Stimulated activated CD8-positive, alpha-beta memory T cell treated with anti-CD3 and anti-CD28 coated beads, Interleukin-12 subunit alpha, Interleukin-12 subunit beta, amount 100 ng/mL, for 4 hours (primary cell): Measurements from ENCODE around the gene RAP2C.
"Not testable (repeated sequence)": the region's sequence is repeated elsewhere in the genome, so short reads cannot be mapped to it uniquely, and the experiment has no call there.

Source experiments
- DNase-seq: peaks from one replicate; pipeline ENCODE4 v3.0.0-alpha.2; 2020; ENCODE audit warnings: low read depth

The RAP2C gene

DNA sequence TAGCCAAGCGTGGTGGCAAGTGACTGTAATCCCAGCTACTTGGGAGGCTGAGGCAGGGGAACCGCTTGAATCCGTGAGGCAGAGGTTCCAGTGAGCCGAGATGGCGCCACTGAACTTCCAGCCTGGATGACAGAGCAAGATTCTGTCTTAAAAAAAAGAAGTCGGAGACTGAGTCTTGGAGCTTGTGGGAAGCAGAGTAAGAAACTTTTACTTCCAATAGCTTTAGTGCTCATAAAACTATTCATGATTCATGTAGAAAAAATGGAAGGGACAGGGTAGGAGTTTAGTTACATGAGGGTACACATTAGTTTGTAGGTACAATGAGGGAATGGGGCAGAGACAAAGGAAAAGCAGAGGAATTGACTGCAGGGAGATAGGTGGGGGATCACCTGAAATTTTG, 19.3 kb downstream of the RAP2C start:
- DNase-seq, result no peak

DNA sequence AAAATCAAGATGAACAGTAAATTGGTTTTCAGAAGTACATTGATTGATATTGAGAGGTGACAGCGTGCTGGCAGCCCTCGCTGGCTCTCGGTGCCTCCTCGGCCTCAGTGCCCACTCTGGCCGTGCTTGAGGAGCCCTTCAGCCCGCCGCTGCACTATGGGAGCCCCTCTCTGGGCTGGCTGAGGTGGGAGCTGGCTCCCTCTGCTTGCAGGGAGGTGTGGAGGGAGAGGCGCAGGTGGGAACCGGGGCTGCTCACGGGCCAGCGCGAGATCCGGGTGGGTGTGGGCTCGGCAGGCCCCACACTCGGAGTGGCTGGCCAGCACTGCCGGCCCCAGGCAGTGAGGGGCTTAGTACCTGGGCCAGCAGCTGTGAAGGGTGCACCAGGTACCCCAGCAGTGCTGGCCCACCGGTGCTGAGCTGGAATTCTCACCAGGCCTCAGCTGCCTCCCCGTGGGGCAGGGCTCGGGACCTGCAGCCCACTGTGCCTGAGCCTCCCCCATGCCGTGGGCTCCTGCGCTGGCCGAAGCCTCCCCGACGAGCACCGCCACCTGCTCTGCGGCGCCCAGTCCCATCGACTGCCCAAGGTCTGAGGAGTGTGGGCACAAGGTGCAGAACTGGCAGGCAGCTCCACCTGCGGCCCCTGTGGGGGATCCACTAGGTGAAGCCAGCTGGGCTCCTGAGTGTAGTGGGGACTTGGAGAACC, 25.2 kb downstream of the RAP2C start:
- DNase-seq, result no peak

DNA sequence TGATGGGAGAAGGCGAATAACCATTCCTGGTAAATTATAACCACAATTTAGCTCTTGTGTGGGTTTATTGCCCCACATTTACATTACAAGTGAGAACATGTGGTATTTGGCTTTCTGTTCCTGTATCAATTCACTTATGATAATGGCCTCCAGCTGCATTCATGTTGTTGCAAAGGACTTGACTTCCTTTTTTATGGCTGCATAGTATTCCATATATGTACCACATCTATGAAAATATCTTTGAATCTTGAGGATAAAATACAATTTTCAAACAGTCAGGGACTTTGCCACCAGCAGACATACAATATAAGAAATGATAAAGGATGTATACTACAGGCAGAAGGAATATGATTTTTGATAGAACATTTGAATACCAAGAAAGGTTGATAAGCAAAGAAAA, 27.3 kb downstream of the RAP2C start:
- DNase-seq, result no peak

DNA sequence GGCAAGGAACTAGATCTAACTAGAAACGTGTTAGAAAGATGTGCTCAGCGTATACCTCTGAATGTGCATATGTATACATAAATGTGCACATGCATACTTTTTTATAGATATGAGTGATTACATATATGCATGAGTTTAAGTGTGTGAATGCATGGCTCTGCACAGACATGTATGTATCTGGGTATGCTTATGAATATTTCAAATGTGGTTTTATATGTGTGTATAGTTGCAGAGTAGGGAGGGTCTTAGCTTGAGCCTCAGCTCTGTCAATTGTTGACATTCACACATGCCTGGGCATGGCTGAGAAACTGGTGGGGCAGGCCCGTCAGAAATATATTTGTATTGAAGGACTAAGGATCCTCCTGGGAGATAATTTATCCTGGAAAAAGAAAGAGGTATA, 31.1 kb downstream of the RAP2C start:
- no peak for DNase-seq

DNA sequence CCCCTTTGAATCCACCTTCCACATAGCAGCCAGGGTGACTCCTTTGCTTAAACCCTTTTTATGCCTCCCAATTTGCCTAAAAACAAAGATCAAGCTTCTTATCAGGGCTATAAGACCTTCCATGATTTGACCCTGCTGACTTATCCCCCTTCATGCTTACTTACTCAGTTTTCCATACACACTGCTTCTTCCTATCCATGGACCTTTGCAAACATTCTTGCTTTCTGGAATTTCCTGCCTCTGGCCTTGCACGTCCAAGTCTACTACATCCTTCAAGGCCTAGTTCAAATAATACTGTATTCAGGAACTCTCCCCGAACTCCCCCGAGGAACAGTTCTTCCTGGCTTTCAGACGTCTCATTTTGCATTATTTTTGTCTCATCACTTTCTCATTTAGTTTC, 31.8 kb downstream of the RAP2C start:
- DNase-seq, result no peak

DNA sequence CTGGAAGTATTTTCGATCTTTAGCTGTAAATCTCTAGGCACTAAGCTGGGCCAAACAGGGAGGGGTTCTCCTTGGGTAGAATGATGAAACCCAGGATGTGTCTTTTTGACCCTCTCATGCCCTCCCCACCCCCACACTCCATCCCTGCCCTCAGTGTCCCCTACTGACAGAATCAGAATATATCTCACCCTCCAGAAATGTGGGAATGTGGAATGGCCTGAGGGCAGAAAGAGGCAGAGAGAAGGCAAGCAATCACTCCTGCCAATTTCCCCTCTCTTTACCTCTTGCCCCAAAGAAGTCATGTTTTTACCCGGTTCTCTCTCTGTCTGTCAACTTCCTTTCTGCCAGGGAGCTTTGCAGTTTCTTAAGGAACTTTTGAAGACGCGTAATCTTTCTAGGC, 34.4 kb downstream of the RAP2C start:
- no peak for DNase-seq

DNA sequence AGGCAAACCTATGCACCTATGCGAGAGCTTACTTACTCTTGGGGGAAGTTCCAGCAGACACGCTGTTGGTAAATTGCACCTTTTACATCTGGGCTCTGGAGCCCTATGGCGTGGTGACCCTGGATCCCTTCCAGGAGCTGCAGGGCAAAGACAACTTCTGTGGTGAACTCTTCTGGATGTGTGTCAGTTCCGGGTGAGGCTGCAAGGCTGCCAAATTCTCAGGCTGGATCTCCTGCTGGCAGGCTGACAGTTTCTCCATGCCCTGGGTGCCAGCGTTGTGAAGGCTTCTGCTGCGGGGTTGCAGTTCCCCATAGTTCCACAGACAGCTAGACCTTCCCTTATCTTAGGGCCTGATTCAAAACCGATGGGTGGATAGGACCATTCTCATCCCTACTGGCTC, 37.9 kb downstream of the RAP2C start:
- DNase-seq, result no peak

DNA sequence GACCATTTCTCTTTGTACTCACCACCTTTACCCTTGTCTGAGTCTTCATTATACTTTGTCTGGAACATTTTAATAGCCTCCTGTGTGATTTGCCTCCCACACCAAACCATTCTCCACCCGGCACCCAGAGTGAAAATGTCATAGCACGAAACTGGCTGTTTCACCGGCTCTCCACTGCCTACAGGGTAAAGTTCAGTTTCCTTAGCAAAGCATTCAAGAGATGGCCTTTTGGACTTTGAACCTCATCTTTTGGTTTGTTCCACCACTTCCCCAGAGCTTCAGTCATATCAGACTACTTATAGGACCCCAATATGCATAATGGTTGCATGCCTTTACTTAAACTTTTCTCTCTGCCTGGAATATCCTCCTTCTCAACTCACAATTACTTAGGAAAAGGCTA, 38.3 kb downstream of the RAP2C start:
- no peak for DNase-seq

DNA sequence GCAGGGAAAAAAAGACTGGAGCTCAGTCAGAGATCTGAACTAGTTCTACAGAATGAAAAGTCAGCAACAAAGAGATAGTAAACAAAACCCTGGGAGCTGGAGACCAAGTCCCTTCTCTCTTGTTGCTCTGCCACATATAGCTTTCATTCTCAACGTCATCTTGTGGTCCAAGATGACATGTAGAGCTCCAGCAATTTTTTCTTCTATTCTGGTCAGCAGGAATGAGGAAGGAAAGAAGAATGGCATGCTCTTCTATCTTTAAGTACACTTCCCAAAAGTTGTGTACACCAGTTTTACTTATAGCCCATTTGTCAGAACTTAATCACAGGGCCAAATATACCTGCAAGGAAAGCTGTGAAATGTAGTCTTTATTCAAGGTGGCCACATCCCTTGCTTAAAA, 45.6 kb downstream of the RAP2C start:
- DNase-seq, result no peak

DNA sequence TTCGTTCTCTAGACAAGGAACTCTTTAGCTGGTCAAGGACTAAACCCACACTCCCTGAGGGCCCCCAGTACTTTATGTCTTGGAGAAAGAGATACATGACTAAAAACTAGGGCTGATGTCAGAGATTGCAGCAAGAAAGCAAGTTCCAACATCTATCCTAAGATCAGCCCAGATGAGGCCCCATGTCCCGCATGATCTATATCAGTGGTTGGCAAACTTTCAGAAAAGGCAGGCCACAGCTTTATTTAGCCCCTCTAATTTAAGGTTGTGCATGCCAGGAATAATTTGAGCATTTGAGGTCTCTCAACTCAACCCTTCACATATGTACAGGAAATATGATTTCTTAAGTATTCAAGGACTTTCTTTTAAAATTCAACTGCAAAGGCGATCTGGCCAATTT, 47.4 kb downstream of the RAP2C start:
- DNase-seq, result no peak

DNA sequence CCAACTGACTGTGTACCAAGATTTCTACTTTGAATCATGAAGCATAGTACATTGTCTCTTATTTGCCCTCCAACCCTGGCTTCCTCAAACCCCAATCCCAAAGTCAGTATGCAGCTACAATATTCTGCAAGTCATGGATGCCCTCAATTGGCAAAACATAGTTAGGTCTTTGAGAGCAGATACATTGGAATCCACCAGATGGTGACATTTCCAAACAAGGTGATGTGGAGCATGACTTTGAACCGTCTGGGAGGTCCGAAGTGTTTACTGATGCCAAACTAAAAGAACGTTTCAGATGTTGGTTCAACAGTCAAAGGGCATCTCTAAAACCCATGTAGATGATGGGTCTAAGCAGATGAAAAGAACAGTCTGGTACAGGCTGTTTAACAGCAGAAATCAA, 47.8 kb downstream of the RAP2C start:
- no peak for DNase-seq

DNA sequence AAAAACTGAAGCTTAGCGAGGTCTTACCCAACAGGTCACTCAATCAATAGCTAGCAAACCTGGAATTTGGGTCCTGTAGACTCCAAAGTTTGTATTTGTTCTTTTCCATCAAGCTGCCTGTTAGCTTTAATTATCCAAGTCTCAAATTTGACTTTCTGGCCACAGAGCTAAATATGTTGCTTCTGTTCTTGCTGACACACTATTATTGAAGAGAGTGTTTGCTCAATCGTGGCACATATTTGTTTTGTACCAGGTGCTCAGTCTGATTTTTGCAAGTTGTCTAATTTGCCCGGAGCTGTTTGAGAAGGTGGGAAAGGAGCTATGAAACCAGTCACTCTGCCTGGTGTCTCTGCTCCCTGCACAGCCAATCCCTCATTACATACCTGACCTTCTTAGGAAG, 49.7 kb downstream of the RAP2C start:
- DNase-seq, result no peak

DNA sequence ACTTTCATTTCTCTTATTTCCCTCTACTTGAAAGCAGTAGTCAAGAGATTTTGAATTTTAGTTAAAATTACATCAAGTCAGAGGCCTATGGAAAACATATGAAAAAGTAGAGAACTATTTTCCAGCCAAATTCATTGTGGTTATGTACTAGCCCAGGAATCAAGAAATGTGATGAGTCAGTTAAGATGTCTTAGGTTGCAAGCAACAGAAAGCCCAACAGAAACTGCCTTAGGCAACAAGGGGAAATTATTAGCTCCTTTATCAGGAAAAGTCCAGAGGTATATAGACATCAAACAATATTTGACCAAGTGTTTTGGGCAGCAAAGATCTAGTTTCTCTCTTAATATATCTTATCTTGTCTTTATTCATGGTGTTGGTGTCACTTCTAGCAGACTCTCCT, 53.6 kb downstream of the RAP2C start:
- no peak for DNase-seq

DNA sequence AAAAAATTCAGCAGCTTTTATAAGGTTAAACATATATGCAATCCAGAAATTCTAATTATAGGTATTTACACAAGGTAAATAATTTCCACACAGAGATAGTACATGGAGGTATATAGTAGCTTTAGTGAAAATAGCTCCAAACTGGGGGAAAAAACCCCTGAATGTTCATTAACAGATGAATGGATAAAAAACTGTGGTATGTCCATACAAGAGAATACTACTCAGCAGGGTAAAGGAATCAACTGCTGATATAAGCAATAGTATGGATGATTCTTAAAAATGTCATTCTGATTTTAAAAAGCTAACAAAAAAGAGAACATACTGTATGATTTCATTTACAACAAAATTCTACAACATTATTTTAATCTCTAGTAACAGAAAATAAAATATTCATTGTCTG, 54.2 kb downstream of the RAP2C start:
- DNase-seq, result no peak

DNA sequence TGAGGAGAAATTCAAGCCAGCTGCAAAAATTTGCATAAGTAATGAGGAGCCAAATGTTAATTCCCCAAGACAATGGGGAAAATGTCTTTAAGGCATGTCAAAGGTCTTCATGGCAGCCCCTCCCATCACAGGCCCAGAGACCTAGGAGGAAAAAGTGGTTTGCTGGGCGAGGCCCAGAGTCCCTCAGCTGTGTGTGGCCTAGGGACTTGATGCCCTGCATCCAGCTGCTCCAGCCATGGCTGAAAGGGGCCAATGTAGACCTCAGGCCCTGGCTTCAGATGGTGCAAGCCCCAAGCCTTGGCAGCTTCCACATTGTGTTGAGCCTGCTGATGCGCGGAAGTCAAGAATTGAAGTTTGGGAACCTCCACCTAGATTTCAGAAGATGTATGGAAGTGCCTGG, 56.2 kb downstream of the RAP2C start:
- DNase-seq, result not testable (repeated sequence)

DNA sequence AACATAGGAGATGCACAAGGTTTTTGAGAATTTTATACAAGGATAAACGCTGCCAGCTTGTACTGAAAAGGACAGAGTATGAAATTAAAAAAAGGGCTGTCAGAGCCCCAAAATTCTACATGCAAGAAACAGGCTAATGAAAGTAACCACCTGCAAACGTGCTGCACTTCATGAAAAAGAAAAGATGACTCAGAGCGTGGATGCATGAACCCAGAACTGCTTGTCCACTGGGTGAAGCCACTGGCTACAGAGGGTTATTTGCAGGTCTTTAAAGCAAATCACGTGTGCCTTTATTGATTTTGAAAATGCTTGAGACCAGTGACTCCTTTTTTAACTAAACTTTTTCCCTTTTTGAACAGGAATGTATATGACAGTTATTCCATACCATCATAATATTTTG, 66.1 kb downstream of the RAP2C start:
- no peak for DNase-seq
